DOHH2 (cell line): Measurements from ENCODE around the gene IL17A.

Experiments
- EZH2phosphoT487 ChIP-seq: fragments of 200-600 bp; sonication (generic); IDR thresholded peaks from 2 replicates; pipeline ENCODE4 v1.6.1; 2017; ENCODE audit warnings: borderline replicate concordance, mild to moderate bottlenecking, antibody characterized with exemption, low read length, moderate library complexity, mixed read lengths
- TF ChIP-seq, protein P1 (sequence below): fragments of 200-600 bp; sonication (generic); IDR thresholded peaks from one replicate; pipeline ENCODE4 v1.5.1; 2014; ENCODE audit warnings: antibody characterized with exemption, mild to moderate bottlenecking, low read depth, low read length; ENCODE audit not compliant: poor library complexity, severe bottlenecking

DNA sequence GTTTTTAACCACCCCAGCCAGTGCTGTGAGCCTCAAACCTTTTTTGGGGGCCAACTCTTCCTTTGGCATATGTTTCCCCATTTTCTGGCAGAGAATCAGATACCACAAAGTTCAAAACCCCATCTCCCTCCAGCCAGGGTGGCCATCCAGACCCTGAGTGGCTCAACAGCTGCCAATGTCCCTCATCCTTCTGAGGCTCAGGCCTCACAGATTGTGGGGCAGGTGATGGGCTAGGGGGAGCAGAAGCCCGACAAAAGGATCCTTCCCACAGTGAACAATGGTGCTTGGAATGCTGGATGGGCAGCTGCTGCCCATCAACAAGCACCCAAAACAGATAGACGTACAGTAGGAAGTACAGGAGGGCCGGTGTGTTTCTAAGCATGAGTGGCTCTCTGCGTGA lies 42.6 kb upstream of the IL17A start:
- TF ChIP-seq, protein P1, sequence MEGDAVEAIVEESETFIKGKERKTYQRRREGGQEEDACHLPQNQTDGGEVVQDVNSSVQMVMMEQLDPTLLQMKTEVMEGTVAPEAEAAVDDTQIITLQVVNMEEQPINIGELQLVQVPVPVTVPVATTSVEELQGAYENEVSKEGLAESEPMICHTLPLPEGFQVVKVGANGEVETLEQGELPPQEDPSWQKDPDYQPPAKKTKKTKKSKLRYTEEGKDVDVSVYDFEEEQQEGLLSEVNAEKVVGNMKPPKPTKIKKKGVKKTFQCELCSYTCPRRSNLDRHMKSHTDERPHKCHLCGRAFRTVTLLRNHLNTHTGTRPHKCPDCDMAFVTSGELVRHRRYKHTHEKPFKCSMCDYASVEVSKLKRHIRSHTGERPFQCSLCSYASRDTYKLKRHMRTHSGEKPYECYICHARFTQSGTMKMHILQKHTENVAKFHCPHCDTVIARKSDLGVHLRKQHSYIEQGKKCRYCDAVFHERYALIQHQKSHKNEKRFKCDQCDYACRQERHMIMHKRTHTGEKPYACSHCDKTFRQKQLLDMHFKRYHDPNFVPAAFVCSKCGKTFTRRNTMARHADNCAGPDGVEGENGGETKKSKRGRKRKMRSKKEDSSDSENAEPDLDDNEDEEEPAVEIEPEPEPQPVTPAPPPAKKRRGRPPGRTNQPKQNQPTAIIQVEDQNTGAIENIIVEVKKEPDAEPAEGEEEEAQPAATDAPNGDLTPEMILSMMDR: no peak
- no peak for TF ChIP-seq EZH2phosphoT487
